HG02763 (cell line): ENCODE measurements around the gene CCR5.

Experiments used
- ATAC-seq: cut with Tn5 transposase; IDR thresholded peaks from one replicate; pipeline ENCODE4 v1.9.1; 2021; ENCODE audit warnings: mild to moderate bottlenecking, moderate library complexity; ENCODE audit not compliant: unreplicated experiment

Gene CCR5

DNA sequence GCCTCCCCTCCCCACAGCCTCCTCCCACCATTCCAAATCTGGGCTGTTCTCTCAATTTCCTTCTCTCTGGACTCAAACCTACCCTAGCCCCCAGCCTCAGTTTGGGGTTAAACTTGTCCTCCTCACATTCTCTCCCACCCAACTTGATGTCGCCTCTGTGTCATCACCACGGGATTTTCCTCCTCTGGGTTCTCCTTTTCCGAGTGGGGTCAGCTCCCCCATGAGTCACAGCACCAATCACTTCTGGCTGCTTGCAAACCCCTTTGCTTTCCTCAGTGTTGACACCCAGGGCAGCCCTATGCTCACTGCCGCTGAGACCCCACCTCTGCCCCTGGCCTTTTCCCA, 35.7 kb downstream of the CCR5 start:
- ATAC-seq, result no peak

DNA sequence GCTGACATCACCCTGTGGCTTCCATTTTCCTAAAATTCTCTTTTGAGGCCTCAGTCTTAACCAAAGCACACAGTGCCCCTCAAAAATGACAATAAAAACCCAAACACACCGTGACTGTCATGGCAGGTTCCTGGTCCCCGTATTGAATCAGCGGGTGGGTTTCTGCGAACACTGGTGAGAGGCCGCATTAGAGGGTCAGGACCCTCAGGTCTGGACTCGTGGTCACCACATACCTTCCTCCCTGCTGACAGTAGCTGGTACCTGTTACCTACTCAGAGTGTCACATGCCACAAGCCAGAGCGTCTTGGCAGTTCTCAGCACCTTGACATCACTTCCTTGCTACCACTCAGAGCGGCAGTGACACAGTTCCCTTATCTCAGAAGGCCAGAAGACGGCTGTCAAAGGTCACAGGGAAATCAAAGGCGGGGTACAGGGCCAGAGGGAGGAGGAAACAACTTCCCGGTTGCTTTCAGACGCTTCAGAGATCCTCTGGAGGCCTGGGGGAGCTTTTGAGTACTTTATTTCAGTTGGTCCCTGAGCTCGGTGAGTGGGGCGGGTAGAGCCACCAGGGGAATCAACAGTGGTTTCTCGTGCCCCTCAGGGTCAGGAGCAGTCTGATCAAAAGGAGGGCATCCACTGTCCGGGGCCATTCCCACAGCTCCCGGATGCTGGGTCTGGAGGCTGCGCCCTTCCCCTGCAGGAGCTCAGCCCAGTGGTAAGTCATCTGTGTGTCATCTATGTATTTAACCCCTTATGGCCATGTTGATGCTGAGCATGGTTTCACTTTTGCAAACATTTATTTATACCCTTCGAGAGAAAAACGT, 36.3 kb downstream of the CCR5 start, which contains the start of the genes CCR5AS and CCRL2:
Gene CCR5AS, minus strand, starts transcription at position 279 of the 824 bp plus-strand sequence.
Gene CCRL2, plus strand, starts transcription at position 472 of the 824 bp plus-strand sequence. CDS start 821 bp downstream, outside the sequence.
- no peak for ATAC-seq

DNA sequence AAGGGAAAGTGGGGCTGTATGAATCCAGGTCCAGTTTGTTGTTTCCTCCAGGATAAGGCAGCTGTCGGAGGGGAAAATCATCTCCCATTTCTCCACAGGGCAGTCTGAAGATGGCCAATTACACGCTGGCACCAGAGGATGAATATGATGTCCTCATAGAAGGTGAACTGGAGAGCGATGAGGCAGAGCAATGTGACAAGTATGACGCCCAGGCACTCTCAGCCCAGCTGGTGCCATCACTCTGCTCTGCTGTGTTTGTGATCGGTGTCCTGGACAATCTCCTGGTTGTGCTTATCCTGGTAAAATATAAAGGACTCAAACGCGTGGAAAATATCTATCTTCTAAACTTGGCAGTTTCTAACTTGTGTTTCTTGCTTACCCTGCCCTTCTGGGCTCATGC, 37.2 kb downstream of the CCR5 start:
- no peak for ATAC-seq

DNA sequence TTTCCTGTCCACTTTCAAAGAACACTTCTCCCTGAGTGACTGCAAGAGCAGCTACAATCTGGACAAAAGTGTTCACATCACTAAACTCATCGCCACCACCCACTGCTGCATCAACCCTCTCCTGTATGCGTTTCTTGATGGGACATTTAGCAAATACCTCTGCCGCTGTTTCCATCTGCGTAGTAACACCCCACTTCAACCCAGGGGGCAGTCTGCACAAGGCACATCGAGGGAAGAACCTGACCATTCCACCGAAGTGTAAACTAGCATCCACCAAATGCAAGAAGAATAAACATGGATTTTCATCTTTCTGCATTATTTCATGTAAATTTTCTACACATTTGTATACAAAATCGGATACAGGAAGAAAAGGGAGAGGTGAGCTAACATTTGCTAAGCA, 38.1 kb downstream of the CCR5 start:
- no peak for ATAC-seq

DNA sequence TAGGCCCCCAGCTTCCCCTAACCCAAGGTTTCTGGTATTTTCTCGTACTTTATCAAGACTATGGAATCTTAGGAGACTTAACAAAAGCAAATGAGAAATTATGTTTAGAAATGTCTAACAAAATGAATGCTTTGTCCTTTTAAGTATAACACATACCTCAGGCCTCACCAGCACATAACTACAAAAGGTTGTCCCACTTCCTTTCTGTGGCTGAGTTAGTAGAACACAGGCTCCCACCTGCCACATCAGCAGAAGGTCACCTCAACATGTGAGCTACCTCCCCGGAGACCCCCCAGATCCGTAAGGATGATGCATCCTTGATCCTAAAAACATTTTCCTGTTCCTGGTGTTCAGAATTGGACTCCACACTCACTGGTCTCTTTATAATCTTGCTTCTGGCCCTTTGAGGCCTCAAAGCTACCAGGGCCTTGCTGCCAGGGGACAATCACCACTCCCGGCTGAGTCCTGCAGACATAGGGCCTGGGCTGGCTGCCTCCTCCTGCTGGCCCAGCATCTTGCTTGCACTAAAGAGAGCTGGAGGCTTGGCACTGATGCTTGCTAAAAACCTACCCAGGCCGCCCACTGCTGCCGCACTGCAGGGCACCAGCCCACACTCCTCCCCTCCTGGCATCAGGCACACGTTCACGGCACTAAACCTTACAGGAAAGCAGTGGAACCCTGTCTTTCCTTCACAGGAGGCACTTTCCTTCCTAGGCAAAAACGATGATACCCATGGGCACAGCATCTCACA, 39.2 kb downstream of the CCR5 start:
- ATAC-seq, result no peak

DNA sequence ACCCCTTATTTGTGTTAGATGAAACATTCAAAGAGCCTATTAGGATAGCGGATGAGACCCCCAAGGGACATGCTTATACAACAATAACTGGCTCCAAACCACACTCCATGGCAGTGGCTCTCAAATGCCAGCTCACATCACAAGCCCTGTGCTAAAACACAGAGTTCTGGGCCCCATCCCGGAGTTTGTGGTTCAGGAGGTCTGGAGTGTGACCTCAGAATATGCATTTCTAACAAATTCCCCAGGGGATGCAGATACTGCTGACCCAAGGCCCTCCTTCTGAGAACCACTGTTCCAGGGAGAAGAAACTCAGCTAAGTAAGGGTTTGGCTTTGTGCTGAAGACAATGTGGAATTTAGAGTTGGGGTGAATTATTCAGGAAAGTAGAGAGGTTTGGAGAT, 39.9 kb downstream of the CCR5 start:
- ATAC-seq, result no peak

DNA sequence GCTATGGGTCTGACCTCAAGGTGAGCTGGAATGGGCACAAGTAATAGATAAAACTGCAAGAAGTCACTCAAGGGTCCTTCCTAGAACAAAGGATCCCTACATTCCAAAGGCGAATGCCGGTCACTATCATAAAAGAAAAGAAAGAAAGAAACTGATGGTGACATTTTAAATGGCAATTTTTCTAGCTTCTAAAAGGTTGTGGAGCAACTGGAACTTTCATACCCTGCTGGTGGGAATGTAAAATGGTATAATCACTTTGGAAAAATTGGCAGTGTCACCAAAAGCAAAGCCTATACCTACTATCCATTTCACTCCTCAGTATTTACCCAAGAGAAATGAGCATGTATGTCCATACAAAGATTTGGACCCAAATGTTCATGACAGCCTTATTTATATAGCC, 40.5 kb downstream of the CCR5 start:
- ATAC-seq, result no peak

DNA sequence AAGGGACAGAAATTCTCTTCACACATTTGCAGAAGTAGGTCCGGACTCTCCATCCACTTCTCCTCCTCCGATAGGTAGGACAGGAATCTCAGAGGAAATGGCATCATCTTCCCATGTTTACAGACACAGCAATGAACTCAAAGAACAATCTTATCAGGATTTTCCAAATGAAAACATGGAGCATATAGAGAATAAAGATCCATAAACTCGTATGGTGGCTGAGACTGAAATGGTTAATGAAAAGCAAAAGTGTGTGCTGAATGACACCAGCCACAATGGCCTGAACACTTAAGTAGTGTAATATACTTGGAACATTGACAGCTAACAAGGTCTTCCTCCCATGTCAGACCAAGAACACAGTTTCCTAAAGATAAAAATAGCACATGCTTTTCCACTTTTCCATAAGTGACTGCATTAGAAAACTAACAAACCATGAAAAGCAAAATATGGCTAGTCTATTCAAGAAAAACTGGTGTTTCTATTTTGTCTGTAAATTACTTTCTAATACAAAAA, 42.1 kb downstream of the CCR5 start:
- ATAC-seq, result no peak

DNA sequence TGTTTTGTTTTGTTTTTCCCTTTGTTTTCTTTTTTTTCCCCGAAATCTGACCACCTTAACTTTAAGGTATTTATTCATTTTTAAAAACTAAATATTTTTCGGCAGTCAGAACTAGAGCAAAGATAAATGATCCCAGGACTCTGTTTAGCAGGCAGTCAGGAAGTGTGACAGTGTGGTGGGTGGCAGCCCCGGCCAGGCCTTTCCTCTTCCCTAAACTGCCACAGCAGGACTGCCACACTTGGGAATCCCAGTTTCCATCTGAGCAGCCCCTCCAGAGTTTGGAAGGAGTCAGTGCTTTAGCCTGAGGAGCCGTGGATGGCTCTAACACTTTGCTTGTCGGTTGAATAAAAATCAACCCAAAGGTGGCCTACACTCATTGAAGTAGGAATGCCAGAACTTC, 43.2 kb downstream of the CCR5 start:
- ATAC-seq, result no peak

DNA sequence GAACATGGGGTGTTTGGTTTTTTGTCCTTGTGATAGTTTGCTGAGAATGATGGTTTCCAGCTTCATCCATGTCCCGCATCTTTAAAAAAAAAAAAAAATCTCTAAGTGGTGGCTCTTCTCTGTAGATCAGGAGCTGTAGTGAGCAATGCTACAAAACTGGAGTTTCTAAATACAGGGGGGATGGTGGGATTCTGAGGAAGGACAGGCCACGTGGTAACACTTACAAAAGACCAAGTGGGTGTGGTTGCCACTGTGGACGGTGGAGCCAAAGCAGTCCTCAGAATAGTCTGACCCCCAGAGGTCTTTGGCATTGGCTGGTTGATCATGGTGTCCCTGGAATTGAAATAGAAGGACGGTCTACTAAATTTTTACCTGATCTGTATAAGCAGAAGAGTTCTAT, 44.0 kb downstream of the CCR5 start:
- ATAC-seq, result no peak

DNA sequence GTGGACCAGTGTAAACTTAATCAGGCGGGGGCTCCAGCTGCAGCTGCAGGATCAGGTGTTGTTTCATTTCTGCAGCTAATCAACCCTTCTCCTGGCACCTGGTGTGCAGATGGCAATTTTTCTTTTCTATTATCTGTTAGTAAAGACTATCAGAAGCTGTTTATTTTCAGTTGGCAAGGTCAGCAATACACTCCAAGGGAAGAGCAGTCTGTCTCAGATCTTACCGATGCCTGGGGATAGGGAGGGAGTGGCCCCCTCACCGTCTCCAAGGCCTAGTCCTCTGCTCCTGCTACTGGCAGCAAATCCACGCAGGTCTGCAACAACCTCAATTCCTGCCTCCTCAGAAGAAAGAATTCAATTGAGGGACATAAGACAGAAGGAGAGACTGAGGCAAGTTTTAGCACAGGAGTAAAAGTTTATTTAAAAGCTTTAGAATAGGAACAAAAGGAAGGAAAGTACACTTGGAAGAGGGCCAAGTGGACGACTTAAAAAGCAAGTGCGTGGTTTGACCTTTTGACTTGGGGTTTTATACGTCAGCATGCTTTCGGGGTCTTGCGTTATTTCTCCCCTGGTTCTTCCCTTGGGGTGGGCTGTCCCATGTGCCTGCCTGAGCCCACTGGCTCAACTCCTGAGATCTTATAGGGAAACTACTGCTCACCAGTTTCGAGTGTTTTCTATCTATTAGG, 45.5 kb downstream of the CCR5 start:
- no peak for ATAC-seq

DNA sequence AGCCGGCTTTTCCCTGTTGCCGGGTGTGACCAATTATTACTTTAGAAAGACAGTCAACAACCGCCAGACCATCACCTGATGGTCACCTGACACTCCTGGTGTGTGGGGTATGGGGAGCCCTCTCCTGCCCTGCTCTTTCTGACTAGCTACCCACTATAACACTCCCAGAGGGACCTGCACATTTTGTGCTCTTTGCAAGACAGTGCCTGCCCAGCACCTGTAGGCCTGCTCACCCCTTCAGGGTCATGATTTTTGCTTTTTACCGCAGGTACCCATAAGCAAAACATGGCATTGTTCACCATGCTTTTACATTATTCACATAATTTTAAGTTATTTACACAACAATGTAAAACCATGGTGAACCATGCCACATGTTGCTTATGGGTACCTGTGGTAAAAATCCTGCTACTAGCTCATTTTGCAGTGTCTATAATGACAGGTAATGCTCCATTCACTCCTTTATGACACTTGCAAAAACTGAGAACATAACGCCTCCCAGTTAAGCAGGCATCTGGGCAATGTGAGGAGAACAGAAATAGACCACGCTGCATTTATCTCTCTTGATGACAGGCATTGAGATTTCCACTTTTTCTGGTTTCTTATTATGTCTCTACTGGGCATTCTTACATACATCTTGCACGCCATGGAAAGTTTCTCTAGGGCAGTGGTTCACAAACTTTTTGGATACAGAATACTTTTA, 46.2 kb downstream of the CCR5 start:
- no peak for ATAC-seq

DNA sequence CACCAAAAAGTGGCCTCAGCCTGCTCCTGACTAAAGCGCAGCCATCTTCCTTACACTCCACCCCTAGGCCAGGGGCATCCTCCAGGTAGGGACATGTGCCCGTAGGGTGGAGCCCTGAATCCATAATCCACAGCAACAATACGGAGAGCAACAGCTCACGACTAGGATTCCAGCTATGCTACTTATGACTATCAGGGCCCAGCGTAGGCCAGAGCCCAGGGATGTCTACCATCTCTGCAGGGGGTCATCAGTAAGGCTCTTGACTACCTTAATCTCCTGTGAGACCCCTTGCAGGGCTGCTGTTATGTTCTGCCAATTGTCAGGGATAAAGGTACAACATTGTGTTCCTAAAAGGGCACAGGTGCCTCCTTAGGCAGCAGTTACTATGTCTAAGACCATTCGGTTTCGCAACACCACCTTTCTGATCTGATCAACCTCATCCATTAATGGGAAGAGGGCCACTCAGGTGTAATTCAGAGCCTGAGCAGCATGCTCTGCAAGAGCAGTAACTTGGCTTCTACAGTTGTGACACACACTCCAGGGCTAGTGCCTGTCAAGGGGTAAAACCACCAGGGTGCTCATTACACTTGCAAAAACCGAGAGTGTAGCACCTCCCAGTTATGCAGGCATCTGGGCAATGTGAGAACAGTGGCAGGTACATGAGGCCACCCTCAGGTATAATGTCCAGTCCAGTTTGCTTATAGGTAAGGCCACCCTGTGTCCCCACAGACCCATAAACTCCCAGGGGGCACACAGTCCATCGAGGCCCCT, 47.3 kb downstream of the CCR5 start:
- ATAC-seq, result no peak

DNA sequence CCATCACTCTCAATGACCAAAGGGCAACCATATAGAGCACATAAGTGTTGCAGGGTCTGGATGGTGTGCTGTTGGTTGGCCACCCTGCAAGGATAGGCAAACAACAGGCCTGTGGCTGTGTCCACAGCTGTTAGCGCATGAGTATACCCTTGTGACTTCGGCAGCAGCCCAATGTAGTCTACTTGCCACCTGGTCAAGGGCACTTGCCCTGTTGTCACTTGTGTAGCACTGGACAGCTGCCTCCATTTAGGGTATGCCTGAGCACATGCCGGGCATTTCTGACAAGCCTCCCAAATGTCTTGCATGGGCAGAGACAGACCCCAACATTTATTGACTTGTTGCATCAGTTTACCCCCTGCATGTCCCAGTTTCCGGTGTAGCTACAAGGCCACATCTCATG, 49.1 kb downstream of the CCR5 start:
- no peak for ATAC-seq

DNA sequence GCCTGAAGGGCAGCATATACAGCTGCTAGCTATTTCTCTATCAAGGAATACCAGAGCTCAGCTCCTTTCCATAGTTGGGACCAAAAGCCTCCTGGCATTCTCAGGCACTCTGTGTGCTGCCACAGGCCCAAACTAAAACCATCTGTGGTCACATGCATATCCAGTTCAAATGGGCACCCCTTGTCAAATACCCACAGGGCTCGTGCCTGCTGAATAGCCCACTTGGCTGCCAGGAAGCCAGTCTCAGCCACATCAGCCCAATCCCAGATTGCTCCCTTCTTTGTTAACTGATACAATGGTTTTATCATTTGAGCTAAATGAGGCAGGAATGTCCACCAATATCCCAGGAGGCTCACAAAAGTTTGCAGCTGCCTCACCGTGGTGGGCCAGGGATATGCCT, 50.2 kb downstream of the CCR5 start:
- no peak for ATAC-seq

DNA sequence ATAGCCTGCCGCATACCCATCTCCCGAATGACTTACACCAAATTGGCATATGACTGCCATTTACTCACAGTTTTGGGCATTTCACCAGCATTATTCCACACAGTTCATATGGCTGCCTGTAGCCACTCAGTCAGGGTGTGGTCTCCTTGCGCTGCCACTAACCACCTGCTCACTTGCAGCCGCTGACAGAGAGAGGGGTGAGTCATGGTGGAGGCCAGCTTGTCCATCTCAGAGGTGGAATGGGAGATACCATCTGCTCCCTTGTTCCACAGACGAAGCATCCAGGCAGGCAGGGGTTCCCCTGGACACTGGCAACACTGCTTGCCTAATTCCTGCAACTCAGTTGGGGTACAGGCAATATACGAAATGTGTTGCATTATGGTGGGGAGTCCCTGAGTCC, 51.9 kb downstream of the CCR5 start:
- ATAC-seq, result no peak

DNA sequence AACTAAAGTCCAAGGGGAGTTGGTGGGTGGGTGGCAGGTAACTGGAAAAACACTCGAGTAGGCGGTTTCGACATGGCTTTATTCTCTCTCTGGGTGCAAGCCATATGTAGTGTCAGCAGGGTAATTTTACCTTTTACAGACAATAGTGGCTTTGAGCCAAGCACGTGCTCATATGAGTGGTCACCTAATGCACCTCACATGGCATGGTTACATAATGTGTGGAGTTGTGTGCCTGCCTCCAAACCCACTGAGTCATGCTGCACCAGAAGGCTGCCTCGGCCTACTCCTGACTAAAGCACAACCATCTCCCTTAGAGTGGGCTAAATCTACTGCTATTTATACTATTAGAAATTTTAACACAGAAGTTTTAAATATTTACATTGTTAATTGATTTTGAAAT, 52.8 kb downstream of the CCR5 start:
- no peak for ATAC-seq
